Skin epidermis (tissue), 12 donors: ENCODE results near the gene EML6.

Experiments used
- H3K27ac ChIP-seq, 21 experiments: fragments of 200-600 bp; sonication (generic) in 11 of 21; one replicate each; pipeline ENCODE4 v1.5.0; 2020; ENCODE audit warnings: mild to moderate bottlenecking in 3 of 21, inconsistent platforms in 2 of 21, moderate library complexity in 2 of 21
- H3K4me3 ChIP-seq, 7 experiments: fragments of 200-600 bp; sonication (generic) in 2 of 7; one replicate each; pipeline ENCODE4 v1.5.0; 2020; ENCODE audit warnings: inconsistent platforms in 2 of 7, mild to moderate bottlenecking in 2 of 7, moderate library complexity in 1 of 7

The EML6 gene

DNA sequence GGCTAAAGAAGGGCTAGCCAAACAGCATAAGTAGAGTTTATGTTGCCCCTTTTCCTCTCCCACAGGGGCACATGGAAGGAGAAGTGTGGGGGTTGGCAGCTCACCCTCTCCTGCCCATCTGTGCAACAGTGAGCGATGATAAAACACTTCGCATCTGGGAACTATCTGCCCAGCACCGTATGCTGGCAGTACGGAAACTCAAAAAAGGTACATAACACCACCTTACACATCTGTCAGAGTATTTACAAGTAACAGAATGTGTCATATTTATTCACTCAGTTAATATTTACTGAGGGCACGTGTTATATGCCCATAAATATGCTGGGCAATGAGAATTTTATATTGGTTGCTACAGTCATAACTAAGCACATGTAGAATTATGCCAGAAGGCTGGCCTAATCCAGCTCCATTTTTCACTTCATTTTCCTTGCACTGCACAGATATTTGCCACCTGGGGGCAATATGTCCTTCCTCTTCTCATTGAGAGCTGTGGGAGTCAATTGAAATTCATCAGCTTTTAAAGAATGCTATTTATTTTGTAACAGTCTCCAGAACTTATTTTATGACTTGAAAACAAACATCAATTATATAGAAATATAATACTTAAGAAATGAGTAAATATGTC is 176.2 kb downstream of the EML6 start:
- no peak overlapping the region for H3K27ac ChIP-seq
- H3K4me3 ChIP-seq = no peak overlapping the region

GRCh38 chr2:54901224-54901986 is 177.9 kb downstream of the EML6 start:
- Histone ChIP-seq H3K4me3 (no peak overlapping the region), H3K27ac (no peak overlapping the region)

DNA sequence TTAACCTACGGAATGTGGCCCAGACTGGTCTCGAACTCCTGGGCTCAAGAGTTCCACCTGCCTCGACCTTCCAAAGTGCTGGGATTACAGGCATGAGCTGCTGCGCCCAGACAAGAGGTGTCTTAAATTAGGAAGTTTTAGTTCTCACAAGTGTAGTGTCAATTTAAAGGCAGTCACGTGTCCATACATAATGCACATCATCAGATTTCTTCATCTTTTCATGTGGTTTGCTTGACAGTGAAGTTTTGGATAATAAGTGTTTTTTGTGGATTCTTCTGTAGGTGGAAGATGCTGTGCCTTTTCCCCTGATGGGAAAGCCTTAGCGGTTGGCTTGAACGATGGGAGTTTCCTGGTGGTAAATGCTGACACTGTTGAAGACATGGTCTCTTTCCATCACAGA is 179.3 kb downstream of the EML6 start:
- H3K4me3 ChIP-seq = no peak overlapping the region
- no peak overlapping the region for H3K27ac ChIP-seq

DNA sequence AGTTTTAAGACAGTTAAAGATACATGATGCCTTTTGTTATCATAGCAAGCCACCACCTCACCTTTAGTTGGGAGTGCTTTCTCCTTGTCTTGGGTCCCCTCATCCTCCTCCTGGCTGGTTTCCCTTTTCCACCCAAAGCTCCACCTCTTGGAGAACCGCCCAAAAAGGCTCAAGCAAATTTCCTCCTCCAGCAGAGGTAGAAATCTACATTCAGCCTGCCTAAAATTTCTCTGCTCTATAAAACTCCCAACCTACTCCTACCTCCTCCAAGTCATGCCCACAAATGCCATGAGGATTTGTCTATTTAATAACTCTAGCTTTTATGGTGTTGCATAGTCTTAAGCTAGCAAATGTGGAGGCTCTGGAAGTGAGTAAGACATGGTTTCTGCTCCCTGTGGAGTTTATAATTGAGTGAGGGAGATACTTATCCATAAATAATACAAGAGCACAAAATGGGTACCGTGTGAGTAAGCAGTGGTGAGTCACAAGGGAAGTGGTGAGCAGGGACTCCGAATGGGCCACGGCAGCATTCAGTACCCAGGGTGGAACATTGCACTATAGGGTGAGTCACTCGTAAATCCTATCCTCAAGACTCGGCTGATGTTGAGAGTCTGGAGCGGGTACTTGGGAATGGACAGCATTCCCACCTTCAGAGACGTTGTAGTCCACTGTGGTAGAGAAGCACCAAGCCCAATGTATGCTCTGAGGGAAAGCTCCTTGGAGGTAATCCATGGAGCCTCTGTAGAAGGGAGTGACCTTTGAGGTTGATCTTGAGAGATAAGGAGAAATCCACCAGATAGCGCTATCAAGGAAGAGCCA is 180.5 kb downstream of the EML6 start:
- no peak overlapping the region for H3K4me3 ChIP-seq
- H3K27ac ChIP-seq = peak overlapping the region in 15 of 21 experiments; percentile 2 to 79 (median 56)

DNA sequence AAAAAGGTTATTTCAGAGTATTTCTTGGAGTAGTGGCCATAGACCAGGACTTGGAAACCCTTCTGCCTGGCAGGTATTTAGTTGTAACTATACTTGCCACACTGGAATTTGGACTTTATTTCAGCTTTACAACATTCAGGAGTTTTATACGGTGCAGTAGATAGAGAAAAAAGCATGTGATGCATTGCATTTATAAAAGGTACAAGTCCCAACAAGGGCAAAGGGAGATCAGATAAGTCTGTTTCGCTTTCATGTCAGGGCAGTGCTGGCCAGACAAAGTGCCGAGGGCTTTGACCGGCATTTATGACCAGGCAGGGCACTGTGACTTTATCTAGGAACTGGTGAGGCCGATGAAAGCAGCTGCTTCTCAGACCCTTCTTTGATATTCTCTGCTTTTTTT is 181.4 kb downstream of the EML6 start:
- H3K27ac ChIP-seq = peak overlapping the region in 13 of 21 experiments; percentile 0 to 79 (median 57)

GRCh38 chr2:54906716-54907115 is 183.3 kb downstream of the EML6 start:
- Histone ChIP-seq H3K4me3 (no peak overlapping the region), H3K27ac (no peak overlapping the region)

More for the DNA sequence above, 181.4 kb downstream of the EML6 start:
- H3K4me3 ChIP-seq = no peak overlapping the region

DNA sequence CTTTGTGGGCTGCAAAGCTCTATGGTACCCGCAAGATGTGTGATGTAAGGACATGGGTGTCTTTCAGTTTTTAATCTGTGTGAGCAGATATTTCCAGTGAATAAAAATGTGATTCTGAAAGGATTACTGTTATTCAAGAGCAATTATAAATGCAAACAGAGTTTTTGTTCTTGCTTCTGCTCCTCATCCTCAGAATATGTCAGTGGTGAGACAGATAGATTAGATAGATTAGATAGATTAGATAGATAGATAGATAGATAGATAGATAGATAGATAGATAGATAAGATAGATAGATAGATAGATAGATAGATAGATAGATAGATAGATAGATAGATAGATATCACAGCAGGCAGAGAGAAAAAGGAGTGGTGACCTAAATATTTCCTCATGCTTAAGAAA is 184.2 kb downstream of the EML6 start:
- H3K4me3 ChIP-seq = no peak overlapping the region

GRCh38 chr2:54908591-54908990 is 185.1 kb downstream of the EML6 start:
- Histone ChIP-seq H3K4me3 (no peak overlapping the region), H3K27ac (no peak overlapping the region)

More for the DNA sequence above, 184.2 kb downstream of the EML6 start:
- H3K27ac ChIP-seq = no peak overlapping the region

- Histone ChIP-seq H3K4me3 (no peak overlapping the region), H3K27ac (no peak overlapping the region)
Measured at GRCh38 chr2:54909001-54909400, 185.5 kb downstream of the EML6 start.

DNA sequence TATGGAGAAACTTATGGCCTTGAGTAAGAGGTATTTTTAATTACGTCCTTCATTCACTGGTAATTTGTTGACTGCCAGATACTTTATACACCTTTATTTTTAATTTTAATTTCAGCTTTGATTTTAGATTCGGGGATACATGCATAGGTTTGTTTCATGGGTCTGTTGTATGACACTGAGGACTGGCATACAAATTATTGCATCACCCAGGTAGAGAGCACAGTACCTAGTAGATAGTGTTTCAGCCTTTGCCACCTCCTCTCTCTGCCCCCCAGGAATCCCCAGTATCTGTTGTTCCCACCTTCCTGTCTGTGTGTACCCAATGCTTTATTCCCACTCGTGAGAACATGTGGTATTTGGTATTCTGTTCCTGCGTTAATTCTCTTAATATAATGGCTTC is 188.8 kb downstream of the EML6 start:
- Histone ChIP-seq H3K4me3 (no peak overlapping the region), H3K27ac (no peak overlapping the region)

GRCh38 chr2:54912893-54913292 is 189.4 kb downstream of the EML6 start:
- H3K27ac ChIP-seq = no peak overlapping the region
- H3K4me3 ChIP-seq = no peak overlapping the region

- no peak overlapping the region for H3K27ac ChIP-seq
- H3K4me3 ChIP-seq = no peak overlapping the region
Measured at GRCh38 chr2:54914637-54915036, 191.2 kb downstream of the EML6 start.

DNA sequence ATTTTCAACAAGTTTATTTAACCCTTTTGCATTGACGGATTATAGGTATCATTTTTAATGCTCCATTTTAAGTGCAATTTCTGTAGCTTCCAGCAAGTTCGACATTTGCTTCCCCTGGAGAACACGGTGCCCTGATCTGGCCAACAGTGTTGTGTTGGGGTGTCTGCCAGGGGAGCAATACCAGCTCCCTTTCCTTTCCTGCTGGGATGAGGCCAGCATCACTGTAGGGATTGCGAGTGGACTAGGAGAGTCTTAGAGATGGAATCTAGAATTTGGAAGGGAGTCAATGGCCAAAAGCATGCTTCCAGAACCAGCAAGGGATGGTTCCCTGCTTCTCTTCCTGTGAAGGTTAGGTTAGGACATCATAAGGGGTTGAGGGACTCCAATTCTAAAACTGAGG is 191.6 kb downstream of the EML6 start:
- Histone ChIP-seq H3K27ac (no peak overlapping the region), H3K4me3 (no peak overlapping the region)

GRCh38 chr2:54916637-54917036 is 193.2 kb downstream of the EML6 start:
- Histone ChIP-seq H3K27ac (no peak overlapping the region), H3K4me3 (no peak overlapping the region)

DNA sequence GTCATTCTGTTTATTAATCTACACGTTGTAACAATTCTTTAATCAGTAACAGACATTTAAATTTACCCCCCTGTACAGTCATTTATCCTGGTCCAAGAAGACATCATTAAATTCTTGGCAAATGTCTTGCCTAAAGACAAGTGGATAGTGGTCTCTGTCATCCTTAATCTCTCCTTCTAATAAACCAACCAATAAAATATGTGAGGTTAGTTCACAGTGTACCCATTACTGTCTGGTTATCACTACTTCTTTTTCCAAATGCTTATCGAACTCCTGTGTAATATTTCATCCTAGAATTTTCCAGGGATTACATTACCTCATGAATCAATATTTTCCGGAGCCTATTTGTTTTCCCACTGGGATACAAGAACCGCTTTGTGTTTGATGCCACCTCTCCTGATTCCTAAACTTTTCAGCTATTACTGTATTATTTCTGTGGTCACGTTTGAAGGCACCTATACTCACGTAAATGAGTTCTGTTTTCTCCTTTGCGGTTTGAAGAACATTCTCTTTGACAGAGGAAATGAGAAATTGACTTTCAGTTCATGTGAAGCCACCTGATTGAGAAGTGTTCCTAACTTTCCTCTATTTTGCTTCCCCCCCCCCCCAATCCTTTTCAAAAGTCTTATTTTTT is 195.3 kb downstream of the EML6 start:
- no peak overlapping the region for H3K27ac ChIP-seq
- H3K4me3 ChIP-seq = no peak overlapping the region

DNA sequence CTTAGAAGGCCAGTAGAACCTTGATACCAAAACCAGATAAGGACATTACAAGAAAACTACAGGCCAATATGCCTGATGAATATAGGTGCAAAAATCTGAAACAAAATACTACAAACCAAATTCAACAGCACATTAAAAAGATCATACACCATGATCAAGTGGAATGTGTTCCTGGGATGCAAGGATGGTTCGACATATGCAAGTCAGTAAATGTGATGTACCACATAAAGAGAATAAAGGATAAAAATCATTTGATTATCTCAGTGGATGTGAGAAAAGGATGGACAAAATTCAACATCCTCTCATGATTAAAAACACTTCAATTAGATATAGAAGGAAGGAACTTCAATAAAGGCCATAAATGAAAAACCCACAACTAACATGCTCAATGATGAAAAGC is 197.2 kb downstream of the EML6 start:
- H3K4me3 ChIP-seq = no peak overlapping the region
- no peak overlapping the region for H3K27ac ChIP-seq

- no peak overlapping the region for H3K27ac ChIP-seq
- no peak overlapping the region for H3K4me3 ChIP-seq
Measured at GRCh38 chr2:54924121-54924520, 200.7 kb downstream of the EML6 start.

- no peak overlapping the region for H3K27ac ChIP-seq
Measured at GRCh38 chr2:54925022-54925421, 201.6 kb downstream of the EML6 start.

GRCh38 chr2:54927085-54927750 is 203.8 kb downstream of the EML6 start:
- Histone ChIP-seq H3K4me3 (no peak overlapping the region), H3K27ac (no peak overlapping the region)

More at GRCh38 chr2:54925022-54925421, 201.6 kb downstream of the EML6 start:
- H3K4me3 ChIP-seq = no peak overlapping the region
